SK-N-SH treated with all-trans-retinoic acid at 6 μM for 48 hours (cell line): ENCODE results near the gene KRT31.

ENCODE experiments used
- ARNTL ChIP-seq: fragments of 450-650 bp; formaldehyde crosslinking; IDR thresholded peaks from 2 replicates; pipeline ENCODE4 v1.5.0; 2020; ENCODE audit warnings: low read depth, mild to moderate bottlenecking, moderate library complexity, borderline replicate concordance
- CREB5 ChIP-seq: fragments of 250-450 bp; sonication (Bioruptor Pico); IDR thresholded peaks from 2 replicates; pipeline ENCODE4 v1.5.1; 2020; ENCODE audit warnings: low read depth, mild to moderate bottlenecking, moderate library complexity
- ESRRG ChIP-seq: fragments of 250-450 bp; sonication (Bioruptor Pico); IDR thresholded peaks from 2 replicates; pipeline ENCODE4 v1.6.1; 2021; ENCODE audit warnings: mild to moderate bottlenecking
- GLIS3 ChIP-seq: fragments of 250-450 bp; sonication (Bioruptor Pico); IDR thresholded peaks from 2 replicates; pipeline ENCODE4 v1.5.0; 2020; ENCODE audit warnings: mild to moderate bottlenecking, moderate library complexity
- PATZ1 ChIP-seq: fragments of 250-450 bp; sonication (Bioruptor Pico); IDR thresholded peaks from 2 replicates; pipeline ENCODE4 v1.8.0; 2020; ENCODE audit warnings: mild to moderate bottlenecking, moderate library complexity, borderline replicate concordance
- TCF4 ChIP-seq: fragments of 250-450 bp; sonication (Bioruptor Pico); IDR thresholded peaks from 2 replicates; pipeline ENCODE4 v1.8.0; 2021; ENCODE audit warnings: mild to moderate bottlenecking, moderate library complexity, borderline replicate concordance
- TOX ChIP-seq: fragments of 250-450 bp; sonication (Bioruptor Pico); IDR thresholded peaks from 2 replicates; pipeline ENCODE4 v1.8.0; 2021; ENCODE audit warnings: mild to moderate bottlenecking, moderate library complexity, borderline replicate concordance
- ZNF8 ChIP-seq: fragments of 450-650 bp; formaldehyde crosslinking; IDR thresholded peaks from 2 replicates; pipeline ENCODE4 v1.5.0; 2020; ENCODE audit warnings: mild to moderate bottlenecking, moderate library complexity

- no peak for TF ChIP-seq TOX (CRISPR knock-in tag)
- no peak for TF ChIP-seq ARNTL (CRISPR knock-in tag)
- no peak for TF ChIP-seq CREB5 (CRISPR knock-in tag)
- no peak for TF ChIP-seq TCF4 (CRISPR knock-in tag)
- TF ChIP-seq GLIS3 = no peak
- TF ChIP-seq PATZ1 (CRISPR knock-in tag) = no peak
- TF ChIP-seq ZNF8 (CRISPR knock-in tag) = no peak
- no peak for TF ChIP-seq ESRRG (CRISPR knock-in tag)
These were observed 13.7 kb downstream of the KRT31 start for GRCh38 chr17:41383690-41384089.
